GM10266 (cell line): ENCODE measurements around the gene ABCB9.

Source experiments
- DNase-seq: peaks from one replicate; pipeline ENCODE4 v3.0.0; 2012; ENCODE audit errors: extremely low spot score
- TF ChIP-seq, protein P1 (sequence below): IDR thresholded peaks from 2 replicates; pipeline ENCODE4 v1.5.1; 2012; ENCODE audit warnings: mild to moderate bottlenecking, low read depth; ENCODE audit not compliant: control insufficient read depth, insufficient read depth; ENCODE audit errors: missing control alignments

The ABCB9 gene

DNA sequence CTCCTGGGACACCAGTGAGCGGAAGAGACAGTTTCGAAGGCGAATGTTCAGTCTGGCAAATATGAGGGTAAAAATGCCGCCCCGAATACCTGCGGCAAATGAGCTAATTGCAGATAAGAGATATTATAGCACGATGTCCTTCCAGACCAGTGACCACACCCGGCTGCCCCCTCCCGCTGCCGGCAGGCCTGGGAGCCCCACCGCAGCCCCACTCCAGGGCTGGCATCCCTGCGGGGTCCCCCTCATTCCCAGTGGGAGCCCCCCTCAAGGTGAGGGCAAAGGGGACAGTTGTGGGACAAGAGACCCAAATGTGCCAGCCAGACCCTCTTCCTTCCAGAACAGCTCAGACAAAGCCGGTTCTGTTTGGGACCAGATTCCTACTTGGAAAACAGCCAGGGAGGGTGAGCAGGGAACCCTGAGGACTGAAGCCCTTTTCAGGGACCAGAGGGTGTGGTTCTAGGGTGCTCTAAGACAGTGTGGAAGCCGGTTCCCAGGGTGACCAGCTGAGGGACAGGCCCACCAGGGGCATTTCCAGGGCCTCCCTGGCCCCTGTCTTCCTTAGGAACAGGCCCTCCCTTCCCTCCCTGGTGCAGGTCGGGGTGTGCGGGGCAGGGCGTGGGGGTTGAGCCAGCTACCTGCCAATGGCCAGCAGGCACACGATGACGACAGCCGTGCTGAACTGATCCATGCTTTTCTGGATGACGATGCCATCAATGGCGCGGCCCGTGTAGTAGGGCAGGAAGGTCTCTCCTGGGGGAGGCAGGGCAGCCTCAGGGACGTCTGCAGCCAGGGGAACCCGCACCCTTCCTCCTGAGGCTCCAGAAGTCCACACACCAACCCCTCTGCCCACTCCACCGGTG, 16.2 kb downstream of the ABCB9 start:
- DNase-seq, result no peak
- TF ChIP-seq, protein P1, sequence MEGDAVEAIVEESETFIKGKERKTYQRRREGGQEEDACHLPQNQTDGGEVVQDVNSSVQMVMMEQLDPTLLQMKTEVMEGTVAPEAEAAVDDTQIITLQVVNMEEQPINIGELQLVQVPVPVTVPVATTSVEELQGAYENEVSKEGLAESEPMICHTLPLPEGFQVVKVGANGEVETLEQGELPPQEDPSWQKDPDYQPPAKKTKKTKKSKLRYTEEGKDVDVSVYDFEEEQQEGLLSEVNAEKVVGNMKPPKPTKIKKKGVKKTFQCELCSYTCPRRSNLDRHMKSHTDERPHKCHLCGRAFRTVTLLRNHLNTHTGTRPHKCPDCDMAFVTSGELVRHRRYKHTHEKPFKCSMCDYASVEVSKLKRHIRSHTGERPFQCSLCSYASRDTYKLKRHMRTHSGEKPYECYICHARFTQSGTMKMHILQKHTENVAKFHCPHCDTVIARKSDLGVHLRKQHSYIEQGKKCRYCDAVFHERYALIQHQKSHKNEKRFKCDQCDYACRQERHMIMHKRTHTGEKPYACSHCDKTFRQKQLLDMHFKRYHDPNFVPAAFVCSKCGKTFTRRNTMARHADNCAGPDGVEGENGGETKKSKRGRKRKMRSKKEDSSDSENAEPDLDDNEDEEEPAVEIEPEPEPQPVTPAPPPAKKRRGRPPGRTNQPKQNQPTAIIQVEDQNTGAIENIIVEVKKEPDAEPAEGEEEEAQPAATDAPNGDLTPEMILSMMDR, result no peak

DNA sequence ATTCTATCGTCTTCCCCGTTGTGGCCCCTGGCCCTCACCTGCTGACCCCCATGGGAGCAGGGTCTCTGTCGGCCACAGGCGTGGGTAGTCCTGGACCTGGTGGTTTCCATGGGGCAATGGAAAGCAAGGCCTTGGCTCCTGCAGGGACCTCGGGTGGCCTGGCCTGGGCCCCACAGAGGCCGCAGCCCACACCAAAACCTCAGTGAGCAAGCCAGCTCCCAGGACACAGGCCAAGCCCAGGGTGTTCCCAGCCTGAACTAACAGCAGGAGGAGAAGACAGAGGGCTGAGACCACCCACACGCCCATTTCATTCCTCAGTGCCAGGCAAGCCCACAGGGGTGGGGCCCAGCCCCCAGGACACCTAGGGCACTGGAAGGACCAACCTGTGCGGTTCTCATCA, 16.9 kb downstream of the ABCB9 start:
- no peak for DNase-seq
- TF ChIP-seq, protein P1, result no peak

DNA sequence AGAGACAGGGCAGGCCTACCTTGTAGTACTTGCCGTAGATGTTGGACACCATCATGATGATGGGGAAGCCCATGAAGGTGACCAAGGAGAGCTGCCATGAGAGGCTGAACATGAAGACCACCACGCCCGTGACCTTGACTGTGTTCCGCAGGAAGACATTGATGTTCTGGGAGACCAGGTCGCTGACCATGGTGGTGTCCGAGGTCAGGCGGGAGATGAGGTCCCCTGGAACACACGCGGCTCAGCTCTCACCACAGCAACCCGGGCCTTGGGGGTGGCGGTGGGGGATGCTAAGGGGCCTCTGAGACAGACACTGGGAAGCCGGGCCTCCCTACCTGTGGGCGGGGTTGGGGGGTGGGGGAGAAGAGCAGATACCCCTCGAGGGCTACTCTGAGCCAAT, 17.7 kb downstream of the ABCB9 start:
- TF ChIP-seq, protein P1, result no peak

DNA sequence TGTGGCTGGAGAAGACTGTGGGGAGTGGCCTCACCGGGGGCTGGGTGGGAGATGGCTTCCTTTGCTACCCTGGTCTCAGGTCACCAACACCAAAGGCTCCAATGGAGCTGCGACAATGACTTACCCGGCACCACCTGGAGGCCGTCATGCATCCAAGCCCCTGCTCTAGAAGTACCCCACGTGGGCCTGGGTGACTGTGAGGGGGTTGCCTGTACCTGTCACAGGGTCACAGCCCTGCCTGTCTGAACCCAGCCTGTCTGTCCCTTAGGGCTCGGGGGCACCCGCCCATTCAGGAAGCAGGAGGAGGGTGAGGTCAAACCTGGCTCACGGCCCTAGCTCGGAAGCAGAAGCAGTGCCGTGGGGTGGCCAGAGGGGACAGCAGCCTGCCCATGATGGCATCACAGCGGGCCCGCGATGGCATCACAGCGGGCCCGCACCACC, 18.9 kb downstream of the ABCB9 start:
- no peak for DNase-seq
- TF ChIP-seq, protein P1, result no peak

More for the DNA sequence above, 17.7 kb downstream of the ABCB9 start:
- DNase-seq, result no peak

DNA sequence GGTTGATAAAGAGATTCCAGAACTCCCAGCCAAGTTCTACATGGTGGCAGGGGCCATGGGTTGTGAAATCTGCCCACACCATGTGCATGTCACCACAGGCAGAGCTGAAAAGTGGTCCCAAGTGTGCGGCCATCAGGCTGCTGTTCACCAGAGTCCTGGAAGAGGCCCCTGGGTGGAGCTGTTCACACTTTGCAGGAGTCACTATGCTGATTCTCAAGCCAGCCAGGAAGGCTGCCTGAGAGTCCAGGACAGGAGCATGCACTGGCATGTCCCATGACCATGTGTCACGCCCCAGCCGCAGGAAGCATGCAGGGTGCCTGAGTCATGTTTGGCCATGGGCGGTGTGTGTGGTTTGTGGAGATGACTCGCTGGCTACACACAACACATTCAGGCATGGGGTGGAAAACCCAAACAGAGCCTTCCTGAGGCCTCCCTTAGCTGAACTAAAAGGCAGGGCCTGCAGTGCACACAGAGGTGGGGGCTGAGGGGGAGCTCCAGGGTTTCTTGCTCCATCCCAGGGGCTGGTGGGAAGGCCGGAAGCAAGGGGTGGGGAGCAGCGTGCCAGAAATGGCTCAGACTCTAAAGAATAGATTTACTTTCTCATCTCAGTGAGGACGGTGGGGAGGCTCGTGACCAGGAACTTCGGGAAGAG, 19.4 kb downstream of the ABCB9 start:
- DNase-seq, result peak; percentile 79
- TF ChIP-seq, protein P1, result peak; percentile 12

DNA sequence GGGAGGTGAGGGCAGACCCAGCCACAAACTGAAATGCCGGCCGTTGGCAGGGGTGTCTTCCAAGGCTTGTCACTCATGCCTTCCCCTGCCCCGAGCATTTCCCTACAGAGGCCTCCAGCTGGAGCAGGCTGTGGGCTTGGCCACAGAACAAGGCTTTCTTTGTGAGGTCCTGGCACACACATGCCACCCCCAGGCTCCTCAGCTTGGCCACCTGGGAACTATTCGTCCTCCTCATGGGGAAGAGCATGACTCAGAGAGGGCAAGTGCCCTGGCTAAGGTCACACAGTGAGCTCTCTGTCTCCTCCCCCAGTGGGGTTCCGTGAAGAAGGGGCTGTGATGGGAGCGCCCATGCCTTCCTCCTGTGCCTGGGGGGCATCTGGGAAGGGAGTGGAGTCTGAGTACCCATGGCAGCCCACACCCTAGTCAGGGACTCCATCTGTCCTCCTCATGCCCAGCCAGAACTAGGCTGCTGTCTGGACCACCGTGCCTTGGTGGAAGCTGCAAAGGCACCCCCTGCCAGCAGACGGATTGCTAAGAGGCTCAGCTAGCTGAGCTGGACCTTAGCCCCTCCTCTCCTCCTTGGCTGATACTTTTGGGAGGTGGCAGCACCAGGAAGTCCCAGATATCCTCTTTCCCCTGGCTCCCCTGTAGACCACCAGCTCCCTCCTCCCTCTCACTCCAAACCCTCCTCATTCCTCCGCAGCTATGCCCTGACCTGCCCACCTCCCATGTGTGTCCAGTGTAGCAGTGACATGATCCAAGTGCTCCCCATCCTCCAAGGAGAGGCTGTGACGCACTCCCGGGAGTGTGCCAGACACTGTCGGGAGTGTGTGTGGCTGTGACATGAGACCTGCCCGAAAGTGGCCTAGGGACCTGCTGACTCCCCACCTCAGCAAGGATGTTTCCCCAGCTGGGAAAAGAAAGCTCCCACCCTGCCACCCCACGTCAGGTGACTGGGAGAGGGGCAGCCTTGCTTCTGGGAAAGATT, 21.4 kb downstream of the ABCB9 start:
- no peak for DNase-seq
- TF ChIP-seq, protein P1, result no peak
